Right ventricle myocardium inferior (tissue), 1 donor: Measurements from ENCODE around the gene SLC16A1. TPM values are rescaled to one million over a fixed set of nuclear protein-coding genes. Genes with fewer than 3 reads are reported as not detected.
"Not testable (repeated sequence)": the region's sequence is repeated elsewhere in the genome, so short reads cannot be mapped to it uniquely, and the experiment has no call there.

Source experiments
- ATAC-seq: fragments of 200-7000 bp; cut with Tn5 transposase; one replicate; pipeline ENCODE4 v1.9.1; 2020; ENCODE audit warnings: mild to moderate bottlenecking, moderate library complexity
- DNase-seq: peaks from one replicate; pipeline ENCODE4 v3.0.0; 2021; ENCODE audit errors: missing footprints
- intact Hi-C: fragments of 100-400 bp; cut with DNase I; formaldehyde crosslinking; loops from one replicate; pipeline ENCODE4 v1.11.0; 2022
- long read RNA-seq: library from polyadenylated mRNA; unstranded; transcript quantifications from one replicate; pipeline ENCODE4 v2.0.0, GENCODE V29; 2021
- total RNA-seq: library from RNA; stranded (reverse); fragmentation: NEBNext Ultra II Directional; extraction: Animal tissue kit (Norgen Biotek cat#: 25700); gene quantifications from one replicate; pipeline ENCODE4 v1.2.1, GENCODE V29; 2021
- donor health status: DM: no; HTN: yes; CAD: no; lungs with severe emphysema.

The SLC16A1 gene, protein sequence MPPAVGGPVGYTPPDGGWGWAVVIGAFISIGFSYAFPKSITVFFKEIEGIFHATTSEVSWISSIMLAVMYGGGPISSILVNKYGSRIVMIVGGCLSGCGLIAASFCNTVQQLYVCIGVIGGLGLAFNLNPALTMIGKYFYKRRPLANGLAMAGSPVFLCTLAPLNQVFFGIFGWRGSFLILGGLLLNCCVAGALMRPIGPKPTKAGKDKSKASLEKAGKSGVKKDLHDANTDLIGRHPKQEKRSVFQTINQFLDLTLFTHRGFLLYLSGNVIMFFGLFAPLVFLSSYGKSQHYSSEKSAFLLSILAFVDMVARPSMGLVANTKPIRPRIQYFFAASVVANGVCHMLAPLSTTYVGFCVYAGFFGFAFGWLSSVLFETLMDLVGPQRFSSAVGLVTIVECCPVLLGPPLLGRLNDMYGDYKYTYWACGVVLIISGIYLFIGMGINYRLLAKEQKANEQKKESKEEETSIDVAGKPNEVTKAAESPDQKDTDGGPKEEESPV
- total RNA-seq: 137 TPM
- long read RNA-seq, full-length matches to known transcripts: 11 of 24 reads
- long read RNA-seq, partial matches to known transcripts: 10 of 24 reads
- long read RNA-seq, other reads (novel, unspliced or antisense): 3 of 24 reads

DNA sequence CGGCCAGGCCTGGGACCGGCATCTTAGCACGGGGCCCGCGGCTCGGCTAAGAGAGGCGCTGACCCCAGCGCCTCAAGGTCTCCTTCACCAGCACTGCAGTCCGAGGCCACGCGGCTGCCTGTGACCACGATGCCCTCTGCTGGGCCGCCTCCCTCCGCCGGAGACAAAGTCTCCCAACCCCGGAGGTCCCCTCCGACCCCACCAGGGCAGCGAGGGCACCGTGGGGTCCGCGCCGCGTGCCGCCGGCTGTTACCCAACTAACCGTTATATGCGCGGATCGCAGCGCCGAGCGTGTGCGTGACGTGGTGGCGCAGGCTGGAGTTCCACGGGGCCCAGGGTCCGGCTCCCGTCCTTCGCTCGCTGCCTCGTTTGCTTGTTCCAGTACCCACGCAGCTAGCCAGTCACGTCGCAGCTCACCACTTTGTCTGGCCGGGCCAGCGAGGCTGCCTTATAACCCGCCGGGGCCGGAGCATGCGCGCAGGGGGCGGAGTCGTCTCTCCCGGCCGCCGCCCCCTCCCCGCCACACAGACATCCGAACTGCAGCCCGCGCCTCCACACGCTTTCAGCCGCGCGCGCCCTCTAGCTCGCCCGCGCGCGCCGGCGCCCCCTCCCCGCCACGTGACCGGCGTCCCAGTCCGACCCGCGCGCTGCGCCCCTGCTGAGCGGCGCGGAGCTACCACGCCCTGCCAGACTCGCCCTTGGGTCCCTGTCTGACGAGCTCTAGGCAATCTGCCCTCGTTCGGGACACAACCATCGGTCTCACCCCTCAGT is at the start of gene SLC16A1:
Gene SLC16A1 (minus strand): TSS at position 424 of the 771 bp plus-strand sequence. CDS start 26,888 bp downstream, outside the sequence.
- ATAC-seq (peak; percentile 97), DNase-seq (peak; percentile 97)
- intact Hi-C loops: loop anchor here (2.0 to 5.0 kb wide), 6 partner anchors 41 to 339 kb away; partner anchors contain the start of genes CAPZA1, PPM1J and ST7L

DNA sequence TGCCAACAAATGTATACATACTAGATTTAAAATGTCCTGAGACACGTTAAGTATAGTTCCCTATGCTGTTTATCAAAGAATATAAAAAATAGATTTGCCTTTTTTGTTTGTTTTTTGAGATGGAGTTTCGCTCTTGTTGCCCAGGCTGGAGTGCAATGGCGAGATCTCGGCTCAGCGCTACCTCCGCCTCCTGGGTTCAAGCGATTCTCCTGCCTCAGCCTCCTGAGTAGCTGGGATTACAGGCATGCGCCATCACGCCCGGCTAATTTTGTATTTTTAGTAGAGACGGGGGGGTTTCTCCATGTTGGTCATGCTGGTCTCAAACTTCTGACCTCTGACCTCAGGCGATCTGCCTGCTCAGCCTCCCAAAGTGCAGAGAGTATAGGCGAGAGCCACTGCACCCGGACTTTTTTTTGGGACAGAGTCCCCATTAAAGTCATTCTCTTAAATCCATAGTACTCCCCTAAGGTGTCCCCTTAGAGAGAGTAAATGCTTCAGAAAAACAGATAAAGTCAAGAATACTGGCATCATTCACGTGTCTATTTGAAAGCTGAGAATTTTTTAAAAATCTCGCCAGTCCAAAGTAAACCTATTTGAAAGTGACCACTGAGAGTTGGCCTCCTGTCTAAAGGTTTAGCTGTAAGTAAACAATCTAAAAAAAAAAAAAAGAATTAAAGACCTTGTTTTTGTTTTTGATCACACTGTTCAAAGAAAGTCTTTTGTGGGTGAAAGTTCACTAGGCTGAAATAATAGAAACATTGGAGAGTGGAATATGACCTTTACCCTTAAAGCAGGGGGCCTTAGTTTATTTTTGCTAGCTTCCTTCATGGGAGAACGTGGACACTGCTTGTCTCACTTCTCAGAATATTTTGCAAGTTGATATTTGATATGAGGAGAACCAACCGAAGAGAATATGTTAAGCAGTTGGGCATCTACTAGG is 48.0 kb upstream of the SLC16A1 start:
- DNase-seq: no peak
- intact Hi-C loops: no loop called here
- no peak for ATAC-seq

DNA sequence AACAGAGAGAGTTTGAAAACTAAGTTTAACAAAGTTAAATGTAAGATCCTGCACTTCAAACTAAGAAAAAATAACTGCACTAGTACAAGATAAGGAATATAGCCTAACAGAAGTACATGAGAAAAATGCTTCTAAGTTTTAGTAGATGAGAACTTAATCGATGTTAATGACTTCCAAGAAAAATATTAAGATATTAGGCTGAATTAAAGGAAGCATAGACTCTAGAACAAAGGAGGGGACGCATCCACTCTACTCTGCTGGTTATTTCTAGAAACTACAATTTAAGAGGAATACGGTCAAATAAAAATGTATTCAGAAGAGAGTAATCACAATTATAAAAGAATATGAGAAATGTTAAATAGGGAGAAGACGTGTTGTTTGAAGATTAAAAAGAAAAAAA is 46.3 kb upstream of the SLC16A1 start:
- intact Hi-C loops: no loop called here
- DNase-seq (no peak), ATAC-seq (no peak)

DNA sequence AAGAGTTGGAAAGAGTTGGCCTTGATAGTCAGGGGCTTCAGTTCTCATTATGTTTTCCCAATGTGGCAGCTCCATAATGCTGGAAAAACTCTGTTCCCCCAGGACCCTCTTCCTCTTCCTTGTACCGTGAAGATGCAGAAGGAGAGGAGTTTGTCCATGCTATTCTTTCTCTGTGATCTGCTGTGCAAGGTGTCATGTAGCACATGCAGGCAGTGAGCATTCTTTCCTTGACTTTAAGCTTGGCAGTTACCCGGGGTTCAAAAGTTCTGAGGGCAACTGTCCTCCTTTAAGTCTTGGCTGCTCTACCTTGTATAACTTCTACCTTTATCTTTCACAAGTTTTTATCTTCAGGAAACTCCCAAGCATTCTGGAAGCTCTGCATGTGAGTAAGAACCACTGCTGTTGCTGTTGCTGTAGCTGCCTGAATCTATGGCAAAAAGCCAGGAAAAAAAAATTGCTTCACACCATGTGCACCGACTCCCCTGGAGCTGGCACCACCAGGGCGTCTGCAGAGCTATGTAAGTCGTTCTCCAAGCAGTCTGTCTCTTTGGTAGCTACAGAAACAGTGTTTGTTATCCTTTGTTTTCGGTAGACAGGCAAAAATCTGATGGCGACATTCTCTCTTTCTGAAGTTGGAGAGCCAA is 42.7 kb upstream of the SLC16A1 start:
- intact Hi-C loops: loop anchor here (2.0 to 5.0 kb wide), 3 partner anchors 16 to 41 kb away; partner anchors contain the start of gene SLC16A1
- ATAC-seq (peak; percentile 85), DNase-seq (peak; percentile 80)

DNA sequence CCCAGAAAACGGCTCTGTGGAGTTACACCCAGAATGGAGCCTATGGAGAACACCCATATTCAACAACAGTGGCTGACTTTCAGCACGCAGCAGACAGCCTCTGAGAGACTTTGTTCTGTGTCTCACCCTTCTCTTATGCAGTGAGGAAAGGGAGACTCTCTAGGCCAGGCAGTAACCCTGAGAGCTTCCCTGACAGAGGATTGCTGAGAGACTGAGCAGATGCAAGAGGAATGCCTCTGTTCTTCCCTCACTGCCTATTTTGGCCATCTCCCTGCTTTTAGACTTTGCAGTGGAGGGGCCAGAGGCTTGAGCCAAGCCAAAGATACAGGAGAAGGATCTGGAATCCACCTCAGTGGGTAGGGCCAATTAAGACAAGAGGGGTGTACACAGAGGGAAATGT is 41.8 kb upstream of the SLC16A1 start:
- intact Hi-C loops: loop anchor here (2.0 to 5.0 kb wide), 3 partner anchors 15 to 40 kb away; partner anchors contain the start of gene SLC16A1
- DNase-seq (no peak), ATAC-seq (peak; percentile 74)

DNA sequence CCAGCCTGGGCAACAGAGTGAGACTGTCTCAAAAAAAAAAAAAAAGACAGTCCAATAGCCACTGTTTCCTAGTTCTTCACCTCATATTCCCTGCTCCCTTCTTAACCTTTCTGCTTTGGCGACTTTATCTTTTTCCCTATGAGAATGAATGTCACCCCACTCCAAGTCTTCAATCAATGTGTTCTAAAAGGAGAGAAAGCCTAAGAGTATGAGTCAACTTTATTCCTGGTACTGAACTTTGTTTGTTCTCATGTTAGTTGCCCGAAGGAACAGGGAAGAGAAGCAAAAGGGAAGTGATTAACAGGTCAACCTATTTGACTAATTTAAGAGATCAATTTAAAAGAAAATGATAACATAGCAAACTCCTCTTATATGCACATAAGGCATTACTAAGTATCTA is 39.9 kb upstream of the SLC16A1 start:
- no peak for ATAC-seq
- no peak for DNase-seq
- intact Hi-C loops: loop anchor here (5.0 kb wide), 1 partner anchor 39 kb away; the partner anchor contains the start of gene SLC16A1

DNA sequence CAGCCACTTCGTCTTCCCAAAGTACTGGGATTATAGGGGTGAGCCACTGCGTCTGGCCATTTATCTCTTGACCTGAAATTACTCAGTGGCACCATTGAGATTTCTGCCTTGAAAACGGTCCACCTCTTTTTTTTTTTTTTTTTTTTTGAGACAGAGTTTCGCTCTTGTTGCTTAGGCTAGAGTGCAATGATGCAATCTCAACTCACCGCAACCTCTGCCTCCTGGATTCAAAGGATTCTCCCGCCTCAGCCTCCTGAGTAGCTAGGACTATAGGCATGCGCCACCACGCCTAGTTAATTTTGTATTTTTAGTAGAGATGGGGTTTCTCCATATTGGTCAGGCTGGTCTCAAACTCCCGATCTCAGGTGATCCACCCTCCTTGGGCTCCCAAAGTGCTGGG is 39.0 kb upstream of the SLC16A1 start:
- not testable (repeated sequence) for ATAC-seq, DNase-seq
- intact Hi-C loops: loop anchor here (5.0 kb wide), 1 partner anchor 38 kb away; the partner anchor contains the start of gene SLC16A1

DNA sequence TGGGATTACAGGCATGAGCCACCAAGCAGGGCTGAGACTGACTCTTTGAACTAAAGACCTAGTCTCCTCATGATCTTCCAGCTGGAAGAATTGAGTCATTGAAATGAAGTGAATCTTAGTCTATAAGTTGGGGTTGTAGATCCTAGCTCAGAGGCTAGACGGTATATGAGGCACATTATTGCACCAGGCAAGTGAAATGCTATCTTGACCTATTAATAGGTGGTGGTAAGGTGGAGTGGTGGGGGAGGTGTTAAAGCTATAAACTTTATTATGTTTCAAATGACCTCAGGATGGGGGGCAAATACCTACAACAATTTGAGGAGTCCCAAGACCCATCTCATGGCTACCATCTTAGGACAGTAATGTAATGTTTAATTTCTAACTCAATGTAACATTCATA is 36.8 kb upstream of the SLC16A1 start:
- no peak for DNase-seq
- no peak for ATAC-seq
- intact Hi-C loops: no loop called here

DNA sequence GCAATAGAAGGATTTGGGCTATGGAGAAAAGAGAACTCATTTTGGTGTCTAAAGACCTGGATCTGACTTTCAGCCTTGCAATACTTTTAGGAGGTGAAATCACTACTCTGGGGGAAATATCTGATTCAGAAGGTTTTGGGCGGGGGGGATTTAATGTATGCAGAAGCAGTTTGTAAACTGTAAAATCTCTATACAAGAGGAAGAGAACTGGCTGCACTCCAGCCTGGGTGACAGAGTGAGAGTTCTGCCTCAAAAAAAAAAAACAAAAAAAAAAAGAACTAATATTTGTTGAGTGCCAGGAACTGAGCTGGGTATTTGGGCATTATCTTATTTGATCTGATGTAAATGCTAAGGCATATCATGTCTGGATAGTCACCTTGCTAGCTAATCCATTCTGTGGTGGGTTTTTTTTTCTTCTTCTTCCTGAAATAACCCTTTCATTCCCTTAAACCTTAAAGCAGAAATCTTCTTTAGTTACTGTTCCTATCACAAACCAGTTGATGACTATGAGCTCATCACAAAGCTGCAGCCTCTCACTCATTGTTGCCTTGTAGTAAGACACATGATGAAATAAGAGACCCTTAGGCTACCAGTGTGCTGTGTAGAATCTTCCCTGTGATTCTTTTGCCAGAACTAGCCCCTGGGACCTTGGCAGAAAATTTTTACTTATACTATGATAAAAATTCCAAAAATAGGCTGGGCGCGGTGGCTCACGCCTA is 35.6 kb upstream of the SLC16A1 start:
- intact Hi-C loops: no loop called here
- no peak for DNase-seq
- no peak for ATAC-seq

DNA sequence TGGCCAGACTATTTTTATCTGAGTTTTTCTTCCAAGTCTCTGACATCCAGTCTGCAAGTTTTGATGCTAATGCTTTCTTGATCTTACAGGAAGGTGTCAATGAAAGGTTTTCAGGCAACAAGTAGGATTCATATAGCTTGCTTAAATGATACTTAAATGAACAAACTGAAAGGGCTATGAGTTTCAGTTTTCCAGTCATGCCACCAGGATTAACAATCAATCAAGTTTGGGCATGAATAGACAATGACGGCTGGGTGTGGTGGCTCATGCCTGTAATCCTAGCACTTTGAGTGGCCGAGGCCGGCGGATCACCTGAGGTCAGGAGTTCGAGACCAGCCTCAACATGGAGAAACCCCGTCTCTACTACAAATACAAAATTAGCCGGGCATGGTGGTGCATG is 34.3 kb upstream of the SLC16A1 start:
- ATAC-seq: no peak
- intact Hi-C loops: no loop called here

DNA sequence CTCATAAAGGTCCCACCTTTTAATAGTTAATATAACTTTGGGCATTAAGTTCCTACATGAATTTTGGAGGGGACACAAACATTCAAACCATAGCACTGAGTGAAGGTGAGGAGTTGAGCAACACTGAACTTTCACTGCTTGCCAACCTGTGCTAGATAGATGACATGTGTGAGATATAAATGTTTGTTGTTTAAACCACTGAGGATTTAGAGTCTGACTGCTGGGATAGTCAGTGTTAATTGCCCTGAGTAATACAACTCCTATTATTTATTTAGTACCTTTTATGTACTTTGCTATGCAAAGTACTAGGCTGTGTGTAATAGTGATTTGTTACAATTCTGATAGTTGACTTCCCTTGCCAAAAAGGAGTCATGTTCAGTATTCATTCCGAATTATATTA is 32.4 kb upstream of the SLC16A1 start:
- DNase-seq (no peak), ATAC-seq (peak; percentile 24)
- intact Hi-C loops: no loop called here

More for the DNA sequence above, 34.3 kb upstream of the SLC16A1 start:
- no peak for DNase-seq

DNA sequence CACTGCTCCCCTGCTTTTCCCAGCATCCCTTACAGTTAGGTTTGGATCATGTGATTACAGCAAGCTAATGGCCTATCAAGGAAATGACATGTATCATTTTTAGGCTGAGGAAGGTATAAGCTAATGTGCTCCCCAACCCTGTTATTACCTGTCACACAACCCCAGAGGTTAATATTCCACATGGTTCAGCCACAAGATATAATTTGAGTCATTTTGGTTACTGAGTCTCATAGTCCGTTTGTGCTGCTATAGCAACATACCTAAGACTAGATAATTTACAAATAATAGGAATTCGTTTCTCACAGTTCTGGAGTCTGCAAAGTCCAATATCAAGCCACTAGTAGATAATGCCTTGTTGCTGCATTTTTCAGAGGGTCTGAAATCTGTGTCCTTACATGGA is 29.1 kb upstream of the SLC16A1 start:
- intact Hi-C loops: no loop called here
- DNase-seq (no peak), ATAC-seq (no peak)

DNA sequence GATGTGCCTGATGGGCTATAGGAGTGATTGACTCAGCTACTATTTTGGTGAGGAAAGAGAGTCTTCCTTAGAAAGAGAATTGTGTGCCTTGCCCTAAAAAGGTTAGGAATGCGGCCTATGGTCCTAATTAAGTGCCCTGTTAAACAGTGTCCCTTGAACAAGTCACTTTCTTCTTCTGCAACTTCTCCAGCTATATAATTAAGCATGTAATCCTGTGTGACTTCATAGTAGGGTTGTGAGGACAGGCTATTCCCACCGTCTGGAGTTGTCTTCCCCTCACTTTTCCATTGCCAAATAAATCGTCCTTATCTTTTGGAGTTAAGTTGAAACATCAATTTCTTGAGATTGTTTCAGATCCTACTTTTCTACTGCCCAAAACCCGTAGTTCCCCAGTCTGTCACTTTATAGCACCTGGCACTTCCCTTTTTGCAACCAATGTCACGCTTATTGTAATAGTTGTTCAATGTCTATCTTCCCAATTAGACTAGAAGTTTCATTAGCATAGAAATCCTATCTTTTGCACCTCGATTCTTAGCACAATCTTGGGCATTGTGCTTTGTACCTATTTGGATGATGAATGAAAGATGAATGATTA is 27.6 kb upstream of the SLC16A1 start:
- DNase-seq (no peak), ATAC-seq (peak; percentile 17)
- intact Hi-C loops: loop anchor here (2.0 kb wide), 1 partner anchor 15 kb away; no protein-coding TSS in a partner anchor

DNA sequence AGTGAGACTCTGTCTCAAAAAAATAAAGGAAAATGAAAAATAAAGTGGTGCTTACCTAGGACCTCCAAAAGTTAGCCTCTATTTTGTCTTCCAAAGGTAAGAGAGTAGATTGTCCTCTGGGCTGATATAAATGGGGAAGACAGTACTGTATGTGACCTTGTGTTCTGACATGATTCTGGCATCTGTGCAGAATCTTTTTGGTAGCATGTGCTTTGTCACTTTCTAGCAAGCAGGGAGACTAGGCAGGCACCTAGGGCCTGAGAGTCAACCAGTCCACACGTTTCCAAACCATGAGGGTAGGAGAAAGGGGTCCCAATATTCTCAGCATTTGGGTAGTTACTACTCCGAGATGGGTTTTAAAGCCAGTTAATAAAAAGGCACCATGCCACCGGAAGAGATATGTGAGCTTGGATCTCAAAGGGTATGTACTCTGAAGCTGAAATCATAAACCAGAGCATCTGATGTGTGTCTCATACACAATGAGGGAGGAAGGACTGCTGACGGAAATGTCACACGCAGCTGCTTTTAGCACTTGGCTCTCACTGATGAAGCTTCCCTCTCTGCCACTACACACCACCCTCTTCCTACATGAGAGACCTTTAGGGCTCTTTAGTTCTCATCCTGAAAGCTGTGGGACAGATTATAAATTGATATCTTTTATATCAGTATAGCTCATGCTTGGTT is 27.0 kb upstream of the SLC16A1 start:
- ATAC-seq (peak; percentile 90), DNase-seq (no peak)
- intact Hi-C loops: loop anchor here (2.0 kb wide), 1 partner anchor 16 kb away; no protein-coding TSS in a partner anchor

DNA sequence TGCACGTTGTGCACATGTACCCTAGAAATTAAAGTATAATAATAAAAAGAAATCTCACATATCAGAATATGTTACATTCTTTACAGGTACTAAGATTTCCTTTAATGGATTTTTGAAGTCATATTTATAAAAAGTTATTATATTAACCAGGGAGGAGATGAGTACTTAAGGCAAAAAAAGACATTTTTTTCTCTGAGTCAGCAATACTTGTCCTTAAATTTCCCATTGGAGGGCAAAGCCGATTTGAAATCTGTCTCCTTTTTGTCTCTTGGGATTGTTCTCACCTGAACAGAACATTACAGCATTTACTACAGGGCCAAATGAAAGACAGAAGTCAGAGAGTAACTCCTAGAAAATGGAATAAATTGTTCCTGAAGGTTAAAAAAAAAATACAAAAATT is 26.3 kb upstream of the SLC16A1 start:
- no peak for ATAC-seq
- intact Hi-C loops: loop anchor here (2.0 kb wide), 1 partner anchor 16 kb away; no protein-coding TSS in a partner anchor
- no peak for DNase-seq

DNA sequence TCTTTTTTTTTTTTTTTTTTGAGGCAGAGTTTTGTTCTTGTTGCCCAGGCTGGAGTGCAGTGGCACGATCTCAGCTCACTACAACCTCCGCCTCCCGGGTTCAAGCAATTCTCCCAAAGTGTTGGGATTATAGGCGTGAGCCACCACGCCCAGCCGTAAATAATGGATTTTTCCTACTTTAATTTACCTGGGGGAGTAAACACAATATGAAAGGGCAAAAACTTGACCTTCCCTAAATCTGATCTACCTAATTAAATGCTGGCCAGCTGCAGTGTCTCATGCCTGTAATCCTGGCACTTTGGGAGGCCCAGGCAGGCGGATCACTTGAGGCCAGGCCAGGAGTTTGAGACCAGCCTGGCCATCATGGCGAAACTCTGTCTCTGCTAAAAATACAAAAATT is 25.8 kb upstream of the SLC16A1 start:
- not testable (repeated sequence) for ATAC-seq, DNase-seq
- intact Hi-C loops: loop anchor here (2.0 kb wide), 1 partner anchor 17 kb away; no protein-coding TSS in a partner anchor
